ENCODE results near the gene FBXW8. TPM values are rescaled to one million over a fixed set of nuclear protein-coding genes. Genes with fewer than 3 reads are reported as not detected.

FBXW8 gene
- total RNA-seq, 3 donors from 2014 or later (not counting 1 experiment from before 2014, with no cell fraction given) = 11.5 to 16.0 (median 13.5) TPM

DNA sequence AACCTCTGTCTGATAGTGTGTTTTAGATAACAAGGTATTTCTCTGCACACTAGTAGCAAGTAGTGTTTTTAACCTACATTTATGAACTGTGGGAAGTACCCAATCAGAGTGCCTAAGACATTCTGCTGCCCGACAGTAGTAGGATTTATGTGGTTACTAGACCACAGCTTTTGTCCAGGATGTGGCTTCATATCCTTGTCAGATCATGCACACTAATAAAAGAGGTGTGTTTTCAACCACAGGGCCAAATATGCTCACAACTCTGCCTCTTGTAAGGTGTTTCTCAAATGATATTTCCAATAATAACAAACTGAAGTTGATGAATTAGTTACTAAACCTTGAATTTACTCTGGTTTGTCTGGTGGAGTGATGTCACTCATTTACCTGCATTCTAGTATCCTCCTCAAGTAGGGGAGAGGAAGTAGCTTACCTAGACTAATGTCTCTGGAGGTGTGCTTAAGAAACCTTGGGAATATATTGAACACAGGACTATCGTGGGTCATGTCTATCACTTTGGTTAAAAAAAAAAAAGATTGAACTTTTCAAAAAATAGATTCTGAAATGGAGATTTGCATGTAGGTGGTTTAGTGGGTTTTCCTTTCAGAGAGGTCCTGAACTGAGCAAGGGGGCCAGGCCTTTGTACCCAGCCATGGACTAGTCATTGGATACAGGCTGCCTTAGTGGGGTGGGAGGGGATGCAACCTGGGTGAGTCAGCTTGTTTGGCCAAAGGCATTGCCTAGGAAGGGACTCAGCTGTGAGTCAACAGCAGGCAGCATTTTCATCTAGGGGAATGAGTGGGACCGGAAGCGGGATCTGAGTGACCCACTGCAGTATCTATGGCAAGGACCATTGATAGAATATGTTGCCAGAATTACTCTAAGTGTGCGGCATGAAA, 14.1 kb downstream of the FBXW8 start:
- Histone ChIP-seq H3K4me1 (ENCODE audit: control insufficient read depth, insufficient read depth, low read length) (peaks cover 28% of the 10 kb centered on the region), H3K27me3 (ENCODE audit: control insufficient read depth, insufficient read depth, low read length) (no peaks in the 10 kb centered on the region), H3K4me3 (ENCODE audit: low read length) (no peak overlapping the region), H3K27ac (ENCODE audit: low read length) (no peak overlapping the region), H3K36me3 (ENCODE audit: control insufficient read depth, insufficient read depth, low read length) (peaks cover 5% of the 10 kb centered on the region), H3K9me3 (ENCODE audit: control insufficient read depth, insufficient read depth, low read length) (no peaks in the 10 kb centered on the region)
- peaks cover 70 to 78% of the 10 kb centered on the region in 2 donors for H3K4me1 Mint-ChIP-seq
- no peak for TF ChIP-seq CTCF (IDR thresholded peaks at IDR 0.05)
- ATAC-seq (peak; percentile 87 to 96 (median 87)), DNase-seq (peak; percentile 18 to 87)
- H3K36me3 Mint-ChIP-seq = peaks cover 12% of the 10 kb centered on the region
- intact Hi-C loops (cut with micrococcal nuclease) = loop anchor here (1.0 kb wide), 1 partner anchor 9 kb away; no protein-coding TSS in a partner anchor
- H3K4me3 Mint-ChIP-seq = peak overlapping the region; percentile 87
- no peaks in the 10 kb centered on the region for H3K27me3 Mint-ChIP-seq (ENCODE audit: low read depth in 2 of 2)
- no peaks in the 10 kb centered on the region for H3K9me3 Mint-ChIP-seq
- 53% methylated on average over 5 of the region's 5 CpGs for WGBS (ENCODE audit: insufficient coverage)
- peak overlapping the region; percentile 84 to 85 for H3K27ac Mint-ChIP-seq

DNA sequence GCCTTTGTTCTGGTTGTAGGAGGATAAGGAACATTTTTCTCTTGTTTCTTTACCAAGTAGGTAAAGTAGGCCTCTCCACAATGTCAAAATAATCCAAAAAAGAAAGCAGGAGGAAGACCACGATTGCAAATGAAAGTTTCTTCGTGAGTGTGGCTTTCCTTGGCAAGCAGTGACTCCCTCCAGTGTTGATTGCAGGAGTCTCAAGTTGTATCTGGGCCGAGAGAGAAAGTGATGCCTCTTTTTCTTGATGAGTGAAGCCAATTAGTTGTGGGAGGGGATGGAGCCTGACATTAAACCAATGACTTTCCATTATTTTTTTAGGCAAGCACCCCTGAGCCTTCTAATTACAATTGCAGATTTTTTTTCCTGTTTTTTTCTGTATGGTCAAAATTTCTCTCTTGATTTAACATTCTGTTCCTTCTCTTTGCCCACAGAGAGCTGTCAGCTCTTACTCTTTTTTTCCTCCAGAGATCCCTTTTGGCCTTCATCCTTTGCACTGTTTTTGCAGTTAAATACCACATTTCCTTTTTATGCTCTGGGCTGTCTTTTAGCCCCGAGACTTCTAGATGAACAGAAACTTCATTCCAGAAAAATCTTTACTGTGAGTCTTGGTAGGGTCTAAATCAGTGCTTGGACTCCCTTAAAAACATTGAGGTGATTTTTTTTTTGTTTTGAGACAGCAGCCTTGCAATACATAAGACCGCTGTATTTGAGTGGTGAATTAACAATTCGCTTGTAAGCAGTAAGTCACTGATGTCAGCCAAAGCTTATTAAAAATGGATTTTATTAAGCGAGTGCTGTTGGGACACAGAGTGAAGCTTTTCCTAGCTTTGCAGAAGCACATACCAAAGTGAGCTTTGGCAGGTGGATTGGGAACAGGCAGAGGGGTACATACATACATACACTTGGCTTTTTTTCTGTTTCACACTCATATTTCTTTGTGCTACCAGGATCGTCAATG, 15.8 kb downstream of the FBXW8 start:
- WGBS (ENCODE audit: insufficient coverage) = 82% methylated on average over 8 of the region's 8 CpGs
- Histone ChIP-seq H3K9me3 (ENCODE audit: control insufficient read depth, insufficient read depth, low read length) (no peaks in the 10 kb centered on the region), H3K4me1 (ENCODE audit: control insufficient read depth, insufficient read depth, low read length) (peaks cover 22% of the 10 kb centered on the region), H3K4me3 (ENCODE audit: low read length) (no peak overlapping the region), H3K36me3 (ENCODE audit: control insufficient read depth, insufficient read depth, low read length) (peaks cover 8% of the 10 kb centered on the region), H3K27ac (ENCODE audit: low read length) (no peak overlapping the region), H3K27me3 (ENCODE audit: control insufficient read depth, insufficient read depth, low read length) (no peaks in the 10 kb centered on the region)
- Mint-ChIP-seq H3K4me3 (no peak overlapping the region), H3K27me3 (ENCODE audit: low read depth in 2 of 2) (no peaks in the 10 kb centered on the region), H3K36me3 (peaks cover 23% of the 10 kb centered on the region), H3K27ac (no peak overlapping the region), H3K9me3 (no peaks in the 10 kb centered on the region), H3K4me1 (peaks cover 56 to 72% of the 10 kb centered on the region in 2 donors)
- TF ChIP-seq CTCF (IDR thresholded peaks at IDR 0.05) = no peak
- no peak for ATAC-seq
- DNase-seq = no peak
- intact Hi-C loops (cut with micrococcal nuclease) = no loop called here

GRCh38 chr12:116927244-116927940, 16.6 kb downstream of the FBXW8 start:
- peaks cover 23% of the 10 kb centered on the region for H3K36me3 Mint-ChIP-seq
- H3K4me1 Mint-ChIP-seq = peaks cover 52 to 71% of the 10 kb centered on the region in 2 donors
- Histone ChIP-seq H3K9me3 (ENCODE audit: control insufficient read depth, insufficient read depth, low read length) (no peaks in the 10 kb centered on the region), H3K4me3 (ENCODE audit: low read length) (no peak overlapping the region), H3K27ac (ENCODE audit: low read length) (no peak overlapping the region), H3K36me3 (ENCODE audit: control insufficient read depth, insufficient read depth, low read length) (peaks cover 10% of the 10 kb centered on the region), H3K4me1 (ENCODE audit: control insufficient read depth, insufficient read depth, low read length) (peaks cover 22% of the 10 kb centered on the region), H3K27me3 (ENCODE audit: control insufficient read depth, insufficient read depth, low read length) (no peaks in the 10 kb centered on the region)
- ATAC-seq (no peak), DNase-seq (no peak)
- no peaks in the 10 kb centered on the region for H3K27me3 Mint-ChIP-seq (ENCODE audit: low read depth in 2 of 2)
- no peak overlapping the region for H3K27ac Mint-ChIP-seq
- H3K4me3 Mint-ChIP-seq = no peak overlapping the region
- H3K9me3 Mint-ChIP-seq = no peaks in the 10 kb centered on the region
- 92% methylated on average over 9 of the region's 9 CpGs for WGBS (ENCODE audit: insufficient coverage)
- TF ChIP-seq CTCF (IDR thresholded peaks at IDR 0.05) = no peak
- intact Hi-C loops (cut with micrococcal nuclease) = no loop called here
